GM19395 (cell line): Measurements from ENCODE around the gene DNAJC4.

Experiments
- ATAC-seq: cut with Tn5 transposase; IDR thresholded peaks from one replicate; pipeline ENCODE4 v1.9.1; 2021; ENCODE audit warnings: mild to moderate bottlenecking, moderate library complexity; ENCODE audit not compliant: unreplicated experiment

The DNAJC4 gene

GRCh38 chr11:64255135-64256128 is 25.1 kb downstream of the DNAJC4 start:
- ATAC-seq: no peak

GRCh38 chr11:64256300-64256699 is 26.0 kb downstream of the DNAJC4 start:
- no peak for ATAC-seq

GRCh38 chr11:64258356-64258755 is 28.0 kb downstream of the DNAJC4 start:
- ATAC-seq: no peak

GRCh38 chr11:64258946-64259532 is 28.7 kb downstream of the DNAJC4 start:
- ATAC-seq: no peak

- ATAC-seq: no peak
Measured at GRCh38 chr11:64259533-64260067, 29.3 kb downstream of the DNAJC4 start.

- ATAC-seq: no peak
Measured at GRCh38 chr11:64260147-64260708, 29.9 kb downstream of the DNAJC4 start.

GRCh38 chr11:64261556-64262080 is 31.3 kb downstream of the DNAJC4 start:
- ATAC-seq: no peak

GRCh38 chr11:64262271-64263002 is 32.1 kb downstream of the DNAJC4 start:
- no peak for ATAC-seq

GRCh38 chr11:64263021-64263946 is 32.9 kb downstream of the DNAJC4 start:
- ATAC-seq: no peak

- no peak for ATAC-seq
Measured at GRCh38 chr11:64263947-64264317, 33.6 kb downstream of the DNAJC4 start.

- ATAC-seq: no peak
Measured at GRCh38 chr11:64264371-64264852, 34.1 kb downstream of the DNAJC4 start.

GRCh38 chr11:64265176-64266160 is 35.1 kb downstream of the DNAJC4 start:
- ATAC-seq: no peak

GRCh38 chr11:64266339-64266738 is 36.0 kb downstream of the DNAJC4 start:
- ATAC-seq: no peak

- ATAC-seq: no peak
Measured at GRCh38 chr11:64267207-64267945, 37.0 kb downstream of the DNAJC4 start.

GRCh38 chr11:64268025-64268892 is 37.9 kb downstream of the DNAJC4 start:
- no peak for ATAC-seq

GRCh38 chr11:64268893-64269539 is 38.7 kb downstream of the DNAJC4 start:
- ATAC-seq: peak; percentile 9
